Measurements from ENCODE around the gene ICA1. TPM values are rescaled to one million over a fixed set of nuclear protein-coding genes. Genes with fewer than 3 reads are reported as not detected.

Gene ICA1
- total and polyA plus RNA-seq, 4 donors, result 16.5 to 54.6 (median 30.8) TPM

DNA sequence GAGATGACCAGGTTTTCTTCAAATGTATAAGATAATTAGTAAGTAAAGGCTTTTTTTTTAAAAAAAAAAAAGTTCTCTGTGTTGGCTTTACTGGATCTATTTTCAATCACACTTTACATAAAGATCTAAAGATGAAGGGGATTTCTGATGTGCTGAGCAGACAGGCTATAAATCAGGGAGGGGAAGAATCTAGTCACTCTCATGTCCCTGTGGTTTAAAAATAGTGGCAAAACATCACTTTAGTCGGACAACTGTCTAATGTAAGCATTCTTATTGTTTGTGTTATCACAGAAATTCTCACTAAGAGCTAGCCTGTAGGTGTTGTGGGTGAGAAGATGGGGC lies 132.7 kb downstream of the ICA1 start:
- Histone ChIP-seq H3K9me3 (ENCODE audit: control insufficient read depth in 4 of 4, insufficient read depth in 3 of 4, low read length in 3 of 4) (peaks cover 0 to 4% (median 0%) of the 10 kb centered on the region in 4 donors), H3K27me3 (ENCODE audit: control insufficient read depth in 3 of 3, insufficient read depth in 3 of 3, low read length in 2 of 3) (no peaks in the 10 kb centered on the region), H3K4me3 (no peak overlapping the region), H3K36me3 (ENCODE audit: control insufficient read depth in 4 of 4, insufficient read depth in 4 of 4, low read length in 4 of 4) (peaks cover 0 to 4% (median 2%) of the 10 kb centered on the region in 4 donors), H3K4me1 (ENCODE audit: control insufficient read depth in 5 of 5, insufficient read depth in 5 of 5, low read length in 5 of 5) (no peaks in the 10 kb centered on the region), H3K9ac (ENCODE audit: insufficient read depth in 1 of 2, low read length in 2 of 2) (no peak overlapping the region), H3K27ac (ENCODE audit: low read depth in 1 of 2, low read length in 1 of 2) (no peak overlapping the region)
- TF ChIP-seq, protein P1, sequence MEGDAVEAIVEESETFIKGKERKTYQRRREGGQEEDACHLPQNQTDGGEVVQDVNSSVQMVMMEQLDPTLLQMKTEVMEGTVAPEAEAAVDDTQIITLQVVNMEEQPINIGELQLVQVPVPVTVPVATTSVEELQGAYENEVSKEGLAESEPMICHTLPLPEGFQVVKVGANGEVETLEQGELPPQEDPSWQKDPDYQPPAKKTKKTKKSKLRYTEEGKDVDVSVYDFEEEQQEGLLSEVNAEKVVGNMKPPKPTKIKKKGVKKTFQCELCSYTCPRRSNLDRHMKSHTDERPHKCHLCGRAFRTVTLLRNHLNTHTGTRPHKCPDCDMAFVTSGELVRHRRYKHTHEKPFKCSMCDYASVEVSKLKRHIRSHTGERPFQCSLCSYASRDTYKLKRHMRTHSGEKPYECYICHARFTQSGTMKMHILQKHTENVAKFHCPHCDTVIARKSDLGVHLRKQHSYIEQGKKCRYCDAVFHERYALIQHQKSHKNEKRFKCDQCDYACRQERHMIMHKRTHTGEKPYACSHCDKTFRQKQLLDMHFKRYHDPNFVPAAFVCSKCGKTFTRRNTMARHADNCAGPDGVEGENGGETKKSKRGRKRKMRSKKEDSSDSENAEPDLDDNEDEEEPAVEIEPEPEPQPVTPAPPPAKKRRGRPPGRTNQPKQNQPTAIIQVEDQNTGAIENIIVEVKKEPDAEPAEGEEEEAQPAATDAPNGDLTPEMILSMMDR (IDR thresholded peaks at IDR 0.05; ENCODE audit: control extremely low read depth, extremely low read depth), result no peak
- whole genome bisulfite sequencing, 2 donors, result 73 to 83% methylated on average over 1 of the region's 1 CpG
- ATAC-seq (ENCODE audit: insufficient read depth, low FRiP score) (no peak), DNase-seq (no peak)

DNA sequence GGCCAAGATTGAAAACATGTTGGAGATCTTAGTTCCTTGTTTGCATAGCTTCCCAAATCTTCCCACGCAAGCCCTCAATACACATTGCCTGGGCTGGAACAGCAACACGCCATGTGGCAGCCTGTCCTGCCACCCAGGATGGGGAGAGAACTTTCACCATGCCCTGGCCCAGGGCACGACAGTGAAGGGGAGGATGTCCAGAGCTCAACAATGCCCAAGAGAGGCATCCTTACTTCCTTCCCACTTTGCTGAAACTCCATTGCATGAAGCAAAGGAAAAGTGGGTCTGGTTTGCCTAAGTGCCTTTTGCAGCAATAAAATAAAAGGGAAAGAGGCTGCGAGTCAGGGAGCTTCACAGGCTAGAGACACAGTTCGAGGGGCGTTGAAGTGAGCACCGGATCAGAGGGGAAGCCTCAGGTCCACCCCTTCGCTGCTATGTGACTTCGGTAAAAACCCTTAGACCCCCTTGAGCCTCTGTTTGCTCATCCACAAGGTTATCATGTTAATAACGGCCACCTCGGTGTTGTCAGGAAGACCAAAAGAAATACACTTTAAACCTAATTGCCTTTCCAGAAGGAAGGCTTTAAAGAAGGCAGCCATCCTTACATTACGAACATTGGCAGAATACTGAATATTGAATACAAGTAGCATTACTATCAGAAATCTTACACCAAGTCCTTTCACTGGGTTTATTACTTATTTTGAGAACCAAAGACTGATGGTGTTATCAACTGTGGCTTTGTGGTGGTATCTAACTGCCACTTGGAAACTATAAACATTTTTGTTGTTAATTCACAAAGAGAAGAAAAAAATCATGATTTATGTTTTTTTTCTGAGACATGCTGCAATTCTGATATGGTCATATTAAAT lies 133.3 kb downstream of the ICA1 start:
- peaks cover 0 to 4% (median 2%) of the 10 kb centered on the region in 4 donors for H3K36me3 ChIP-seq (ENCODE audit: control insufficient read depth in 4 of 4, insufficient read depth in 4 of 4, low read length in 4 of 4)
- ATAC-seq (ENCODE audit: insufficient read depth, low FRiP score), result no peak
- no peaks in the 10 kb centered on the region for H3K4me1 ChIP-seq (ENCODE audit: control insufficient read depth in 5 of 5, insufficient read depth in 5 of 5, low read length in 5 of 5)
- H3K9ac ChIP-seq (ENCODE audit: insufficient read depth in 1 of 2, low read length in 2 of 2), result no peak overlapping the region
- 71 to 72% methylated on average over 12 of the region's 12 CpGs for WGBS, 2 donors
- H3K27ac ChIP-seq (ENCODE audit: low read depth in 1 of 2, low read length in 1 of 2), result no peak overlapping the region
- no peak for DNase-seq
- no peak overlapping the region for H3K4me3 ChIP-seq
- no peaks in the 10 kb centered on the region for H3K27me3 ChIP-seq (ENCODE audit: control insufficient read depth in 3 of 3, insufficient read depth in 3 of 3, low read length in 2 of 3)
- H3K9me3 ChIP-seq (ENCODE audit: control insufficient read depth in 4 of 4, insufficient read depth in 3 of 4, low read length in 3 of 4), result peaks cover 0 to 4% (median 0%) of the 10 kb centered on the region in 4 donors
- TF ChIP-seq, protein P1 (IDR thresholded peaks at IDR 0.05; ENCODE audit: control extremely low read depth, extremely low read depth), result no peak

DNA sequence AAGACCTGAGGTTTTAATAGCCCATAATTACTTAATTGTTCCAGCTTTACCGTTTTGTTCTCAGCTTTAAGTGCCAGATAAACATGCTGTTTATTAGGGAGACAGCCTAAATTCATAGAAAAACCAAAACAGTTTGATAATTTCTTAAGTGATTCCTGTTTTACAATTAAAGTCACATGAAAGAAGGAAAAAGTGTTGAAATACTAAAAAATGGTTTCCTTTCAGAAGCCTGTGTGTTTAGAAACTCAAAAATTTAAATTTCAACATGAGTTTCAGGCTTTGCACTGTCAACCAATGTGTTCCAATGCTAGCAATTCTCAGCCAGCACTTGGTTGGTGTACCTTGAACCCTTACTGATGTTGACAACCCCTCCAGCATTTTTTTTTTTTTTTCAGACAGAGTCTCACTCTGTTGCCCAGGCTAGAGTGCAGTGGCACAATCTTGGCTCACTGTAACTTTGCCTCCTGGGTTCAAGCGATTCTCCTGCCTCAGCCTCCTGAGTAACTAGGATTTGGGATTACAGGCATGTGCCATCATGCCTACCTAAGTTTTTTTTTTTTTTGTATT lies 135.3 kb downstream of the ICA1 start:
- H3K36me3 ChIP-seq (ENCODE audit: control insufficient read depth in 4 of 4, insufficient read depth in 4 of 4, low read length in 4 of 4), result peaks cover 0 to 8% (median 3%) of the 10 kb centered on the region in 4 donors
- no peak for DNase-seq
- no peaks in the 10 kb centered on the region for H3K4me1 ChIP-seq (ENCODE audit: control insufficient read depth in 5 of 5, insufficient read depth in 5 of 5, low read length in 5 of 5)
- H3K9me3 ChIP-seq (ENCODE audit: control insufficient read depth in 4 of 4, insufficient read depth in 3 of 4, low read length in 3 of 4), result peaks cover 0 to 6% (median 0%) of the 10 kb centered on the region in 4 donors
- no peak for ATAC-seq (ENCODE audit: insufficient read depth, low FRiP score)
- WGBS, 2 donors, result 59 to 77% methylated on average over 2 of the region's 2 CpGs
- TF ChIP-seq, protein P1 (IDR thresholded peaks at IDR 0.05; ENCODE audit: control extremely low read depth, extremely low read depth), result no peak
- H3K9ac ChIP-seq (ENCODE audit: insufficient read depth in 1 of 2, low read length in 2 of 2), result no peak overlapping the region
- no peak overlapping the region for H3K27ac ChIP-seq (ENCODE audit: low read depth in 1 of 2, low read length in 1 of 2)
- H3K4me3 ChIP-seq, result no peak overlapping the region
- no peaks in the 10 kb centered on the region for H3K27me3 ChIP-seq (ENCODE audit: control insufficient read depth in 3 of 3, insufficient read depth in 3 of 3, low read length in 2 of 3)
